GM21447 (cell line): Measurements from ENCODE around the gene VMO1.
A peak's percentile ranks its signal among the peaks of the same experiment; 100 is the strongest.

Experiments used
- ATAC-seq: cut with Tn5 transposase; IDR thresholded peaks from one replicate; pipeline ENCODE4 v1.9.1; 2021; ENCODE audit not compliant: unreplicated experiment

Gene VMO1

GRCh38 chr17:4786106-4786511 lies at the start of gene VMO1:
VMO1 (minus strand) TSS chr17:4786364; CDS start chr17:4786352, 12 bp downstream.
- ATAC-seq: no peak

- no peak for ATAC-seq
Observed at GRCh38 chr17:4834681-4835020, 48.5 kb upstream of the VMO1 start.

- no peak for ATAC-seq
Observed at GRCh38 chr17:4833941-4834680, 47.9 kb upstream of the VMO1 start.

GRCh38 chr17:4833178-4833940 lies 47.2 kb upstream of the VMO1 start, which contains the start of gene MINK1:
MINK1 (plus strand) TSS chr17:4833340; CDS start chr17:4833584, 244 bp downstream.
- ATAC-seq: peak; percentile 66

- peak; percentile 19 for ATAC-seq
Observed at GRCh38 chr17:4832829-4833177, 46.6 kb upstream of the VMO1 start.

GRCh38 chr17:4827399-4827798 lies 41.2 kb upstream of the VMO1 start:
- ATAC-seq: no peak

- ATAC-seq: no peak
Observed at GRCh38 chr17:4823373-4824089, 37.4 kb upstream of the VMO1 start.

- ATAC-seq: no peak
Observed at GRCh38 chr17:4822835-4823234, 36.7 kb upstream of the VMO1 start.

GRCh38 chr17:4818276-4818675 lies 32.1 kb upstream of the VMO1 start:
- no peak for ATAC-seq

- ATAC-seq: no peak
Observed at GRCh38 chr17:4816826-4817225, 30.7 kb upstream of the VMO1 start.

- no peak for ATAC-seq
Observed at GRCh38 chr17:4815043-4815675, 29.0 kb upstream of the VMO1 start.

- ATAC-seq: no peak
Observed at GRCh38 chr17:4812690-4813089, 26.5 kb upstream of the VMO1 start.

GRCh38 chr17:4811471-4811870 lies 25.3 kb upstream of the VMO1 start:
- no peak for ATAC-seq

GRCh38 chr17:4810696-4811290 lies 24.6 kb upstream of the VMO1 start:
- ATAC-seq: no peak

GRCh38 chr17:4808378-4808767 lies 22.2 kb upstream of the VMO1 start:
- ATAC-seq: no peak

- no peak for ATAC-seq
Observed at GRCh38 chr17:4807605-4808377, 21.6 kb upstream of the VMO1 start.

- peak; percentile 85 for ATAC-seq
Observed at GRCh38 chr17:4806777-4807604, 20.8 kb upstream of the VMO1 start, which contains the start of gene PLD2. PLD2 (plus strand) TSS chr17:4807152; CDS start chr17:4807773, 621 bp downstream.

GRCh38 chr17:4806456-4806776 lies 20.3 kb upstream of the VMO1 start:
- ATAC-seq: peak; percentile 9

GRCh38 chr17:4802228-4802627 lies 16.1 kb upstream of the VMO1 start, which contains the start of gene C17orf114:
C17orf114 (minus strand) TSS chr17:4802328.
- no peak for ATAC-seq
